Cortex of kidney (tissue), 1 donor: ENCODE results near the gene FBXW8.

Experiments used
- DNase-seq: peaks from one replicate; lab custom pipeline; 2025; lab: John Stamatoyannopoulos, UW

The FBXW8 gene

DNA sequence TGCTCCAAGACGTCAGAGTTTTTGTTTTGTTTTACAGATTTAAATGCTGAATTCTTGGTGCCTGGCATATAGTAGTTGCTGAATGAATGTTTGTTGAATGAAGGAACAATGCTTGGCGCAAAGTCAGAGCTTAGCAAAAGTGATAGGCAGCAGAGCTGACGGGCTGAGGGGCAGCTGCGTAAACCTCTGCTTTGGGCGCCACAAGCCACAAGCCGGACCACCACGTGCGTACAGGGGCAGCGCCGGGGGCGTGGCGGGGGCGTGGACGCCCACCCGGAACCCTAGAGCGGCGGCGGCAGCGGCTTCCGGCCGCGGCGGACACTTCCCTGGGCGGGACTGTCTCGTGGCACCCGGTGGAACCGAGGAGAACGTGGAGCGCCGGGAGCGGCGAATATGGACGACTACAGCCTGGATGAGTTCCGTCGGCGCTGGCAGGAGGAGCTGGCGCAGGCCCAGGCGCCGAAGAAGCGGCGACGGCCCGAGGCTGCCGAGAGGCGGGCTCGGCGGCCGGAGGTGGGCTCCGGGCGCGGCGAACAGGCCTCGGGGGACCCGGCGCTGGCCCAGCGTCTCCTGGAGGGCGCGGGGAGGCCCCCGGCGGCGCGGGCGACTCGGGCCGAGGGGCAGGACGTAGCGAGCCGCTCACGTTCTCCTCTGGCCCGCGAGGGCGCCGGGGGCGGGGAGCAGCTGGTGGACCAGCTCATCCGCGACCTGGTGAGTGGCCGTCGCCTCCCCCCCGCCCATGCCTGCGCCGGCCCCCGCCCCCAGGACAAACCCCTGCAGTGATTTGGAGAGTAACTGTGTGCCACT is at the start of gene FBXW8:
TSS of gene FBXW8 (plus strand) at position 306 of the 807 bp plus-strand sequence. CDS start at position 394, 88 bp downstream.
- DNase-seq = no peak

DNA sequence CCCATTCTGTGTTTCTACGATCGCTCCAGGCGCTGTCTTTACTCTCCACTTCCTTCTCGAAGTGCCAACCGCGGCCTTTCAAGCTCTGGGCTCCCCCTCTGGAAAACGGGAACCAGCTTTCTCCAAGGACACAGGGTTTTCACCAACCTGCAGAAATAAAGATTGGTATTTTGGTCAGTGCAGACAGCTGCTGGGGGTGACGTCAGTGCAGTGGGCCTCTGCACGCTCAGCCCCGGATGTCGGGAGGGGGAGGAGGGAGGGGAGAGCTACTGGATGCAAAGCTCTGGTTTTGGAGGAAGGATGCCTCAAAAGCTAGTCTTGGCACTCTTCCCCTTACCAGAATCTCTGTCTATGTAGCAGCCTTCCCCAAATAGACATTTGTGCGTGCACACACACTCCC is 49.4 kb upstream of the FBXW8 start:
- DNase-seq = no peak

- DNase-seq = no peak
Measured at GRCh38 chr12:116862167-116862566, 48.6 kb upstream of the FBXW8 start.

GRCh38 chr12:116863275-116863767 is 47.4 kb upstream of the FBXW8 start:
- no peak for DNase-seq

GRCh38 chr12:116864371-116865160 is 46.2 kb upstream of the FBXW8 start:
- no peak for DNase-seq

GRCh38 chr12:116867523-116867922 is 43.2 kb upstream of the FBXW8 start:
- no peak for DNase-seq

DNA sequence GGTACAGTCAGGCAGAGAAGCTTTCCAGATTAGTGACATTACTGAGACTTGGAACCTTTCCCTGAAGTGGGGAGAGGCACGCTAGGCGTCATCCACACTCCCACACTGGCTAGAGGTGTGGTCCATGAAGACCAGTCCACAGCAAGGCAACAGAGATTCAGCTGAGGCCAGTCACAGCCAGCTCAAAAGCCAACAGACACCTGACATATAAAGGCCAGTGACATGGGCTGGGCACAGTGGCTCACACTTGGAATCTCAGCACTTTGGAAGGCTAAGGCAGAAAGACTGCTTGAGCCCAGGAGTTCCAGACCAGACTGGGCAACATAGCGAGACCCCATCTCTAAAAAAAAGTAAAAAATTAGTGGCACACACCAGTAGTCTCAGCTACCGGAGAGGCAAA is 40.4 kb upstream of the FBXW8 start:
- DNase-seq = no peak

- DNase-seq = no peak
Measured at GRCh38 chr12:116874324-116874995, 36.3 kb upstream of the FBXW8 start.

GRCh38 chr12:116876151-116876869 is 34.4 kb upstream of the FBXW8 start:
- no peak for DNase-seq

DNA sequence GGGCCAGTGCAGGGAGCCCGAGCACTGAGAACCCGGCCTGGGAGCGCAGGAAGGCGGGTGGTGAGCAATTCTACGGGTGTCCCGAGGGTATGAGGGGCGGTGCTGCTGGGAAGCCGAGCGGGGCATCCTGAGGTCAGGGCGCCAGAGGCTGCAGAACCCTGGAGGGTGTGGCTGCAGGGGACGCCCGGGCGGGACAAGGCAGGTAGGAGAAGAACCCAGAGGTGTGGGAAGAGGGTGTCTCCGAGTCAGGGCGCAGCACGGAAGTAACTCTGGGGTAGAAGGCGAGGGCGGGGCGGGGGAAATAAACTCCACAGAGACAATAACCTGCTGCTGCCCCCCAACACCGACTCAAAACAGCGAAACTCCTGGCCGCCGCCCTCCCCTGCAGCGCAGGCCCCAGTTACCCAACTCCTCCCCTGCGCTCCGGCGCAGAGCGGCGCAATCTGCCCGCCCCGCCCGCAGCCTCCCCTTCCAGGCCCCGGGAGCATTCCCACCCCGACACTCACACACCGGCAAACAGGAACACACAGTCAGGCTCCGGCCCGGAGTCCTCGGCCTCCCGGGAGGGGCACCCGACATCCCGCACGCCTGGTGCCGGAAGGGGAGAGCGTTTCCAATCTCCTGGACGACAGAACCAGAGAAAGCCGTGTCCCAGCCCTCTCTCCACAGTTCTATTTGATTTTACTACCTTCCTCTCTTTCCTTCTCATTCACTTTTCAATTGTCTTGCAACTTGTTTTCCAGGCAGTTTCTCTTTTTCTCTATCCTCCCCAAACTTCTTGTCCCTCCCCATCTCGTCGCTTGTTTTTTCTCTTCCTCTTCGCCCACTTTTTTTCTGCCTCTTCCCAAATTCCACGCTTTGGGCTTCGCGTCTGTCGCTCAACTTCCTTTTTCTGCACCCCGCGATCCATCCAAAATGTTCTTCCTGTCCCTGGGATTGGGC is 31.9 kb upstream of the FBXW8 start:
- no peak for DNase-seq

- DNase-seq = no peak
Measured at GRCh38 chr12:116879509-116880212, 31.1 kb upstream of the FBXW8 start.

- no peak for DNase-seq
Measured at GRCh38 chr12:116880213-116880816, 30.4 kb upstream of the FBXW8 start.

- DNase-seq = no peak
Measured at GRCh38 chr12:116880817-116881324, 29.9 kb upstream of the FBXW8 start.

DNA sequence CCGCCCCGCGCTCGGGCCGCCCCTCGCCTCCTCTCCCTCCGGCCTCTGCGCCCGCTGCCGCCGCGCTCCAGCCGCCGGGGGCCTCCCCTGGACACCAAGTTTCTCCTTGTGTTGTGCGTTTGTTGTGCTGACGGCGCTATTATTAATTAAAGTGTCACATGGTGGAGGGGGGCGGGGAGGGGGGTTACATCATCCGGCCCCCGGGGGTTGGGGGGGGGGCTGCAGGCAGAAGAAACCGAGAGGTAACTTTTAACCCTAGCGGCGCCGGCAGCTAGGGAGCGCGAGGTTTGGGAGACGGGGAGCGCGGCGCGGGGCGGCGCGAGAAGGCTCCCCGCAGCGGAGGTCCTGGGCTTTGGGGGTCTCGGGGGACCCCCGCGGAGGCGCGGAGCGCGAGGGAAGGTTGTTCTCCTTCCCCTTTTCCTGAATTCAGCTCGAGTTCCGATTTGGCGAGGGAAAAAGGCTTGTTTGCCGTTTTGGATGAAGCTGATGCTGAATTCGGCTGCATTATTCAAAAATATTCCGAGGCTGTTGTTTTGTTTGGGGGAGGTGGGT is 29.3 kb upstream of the FBXW8 start, which contains the start of gene HRK:
TSS of gene HRK (minus strand) at position 117 of the 552 bp plus-strand sequence. CDS start 134 bp downstream, outside the sequence.
- no peak for DNase-seq

DNA sequence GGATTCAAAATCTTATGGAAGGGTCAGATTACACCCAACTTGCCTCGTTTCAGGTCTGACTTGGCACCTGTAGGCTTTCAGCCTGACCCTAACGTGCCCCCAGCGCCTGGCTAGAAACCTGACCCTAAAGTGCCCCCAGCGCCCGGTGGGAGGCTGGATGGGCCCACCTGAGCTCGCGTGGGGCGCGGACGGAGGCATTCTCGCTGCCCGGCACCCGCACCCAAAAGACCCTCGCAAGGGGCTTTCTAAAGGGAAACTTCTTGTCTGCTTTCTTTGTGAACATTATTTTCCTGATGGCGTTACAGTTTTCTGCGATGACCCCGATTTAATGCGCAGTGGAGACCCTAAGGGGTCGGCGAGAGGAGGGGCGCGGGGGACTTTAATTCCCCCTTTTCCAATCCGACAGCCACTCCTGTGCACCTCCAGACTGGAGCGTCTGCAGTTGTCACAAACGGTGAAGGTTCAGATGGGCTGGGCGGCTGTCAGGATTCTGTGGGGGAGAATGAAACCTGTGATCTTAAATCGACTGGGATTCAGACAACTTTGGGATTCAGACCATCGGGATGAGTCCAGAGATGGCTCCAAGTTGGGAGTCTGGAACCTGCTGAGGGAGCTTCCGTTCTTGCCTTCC is 28.8 kb upstream of the FBXW8 start:
- DNase-seq = no peak

GRCh38 chr12:116882742-116883141 is 28.0 kb upstream of the FBXW8 start:
- no peak for DNase-seq

GRCh38 chr12:116884871-116885270 is 25.9 kb upstream of the FBXW8 start:
- no peak for DNase-seq

DNA sequence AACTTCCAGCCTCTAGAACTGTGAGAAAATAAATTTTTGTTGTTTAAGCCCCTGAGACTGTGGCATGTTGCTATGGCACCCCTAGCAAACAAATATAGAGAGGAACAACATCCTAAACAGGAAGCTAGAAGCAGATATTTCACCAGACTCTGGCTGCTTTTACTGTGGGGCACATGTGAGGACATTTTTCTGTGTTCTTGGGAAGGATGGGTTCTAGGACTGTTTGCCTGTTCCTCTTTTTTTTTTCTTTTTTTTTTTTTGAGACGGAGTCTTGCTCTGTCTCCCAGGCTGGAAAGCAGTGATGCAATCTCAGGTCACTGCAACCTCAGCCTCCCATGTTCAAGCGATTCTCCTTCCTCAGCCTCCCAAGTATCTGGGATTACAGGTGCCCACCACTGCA is 25.3 kb upstream of the FBXW8 start:
- no peak for DNase-seq
